Measurements from ENCODE around the gene DVL1. TPM values are rescaled to one million over a fixed set of nuclear protein-coding genes. Genes with fewer than 3 reads are reported as not detected.

The DVL1 gene
- total and polyA plus RNA-seq, 10 of the 15 experiments (the other 5 are each of a cell fraction or from before 2014, with no cell fraction given): 0.10 to 31.1 (median 4.6) TPM

DNA sequence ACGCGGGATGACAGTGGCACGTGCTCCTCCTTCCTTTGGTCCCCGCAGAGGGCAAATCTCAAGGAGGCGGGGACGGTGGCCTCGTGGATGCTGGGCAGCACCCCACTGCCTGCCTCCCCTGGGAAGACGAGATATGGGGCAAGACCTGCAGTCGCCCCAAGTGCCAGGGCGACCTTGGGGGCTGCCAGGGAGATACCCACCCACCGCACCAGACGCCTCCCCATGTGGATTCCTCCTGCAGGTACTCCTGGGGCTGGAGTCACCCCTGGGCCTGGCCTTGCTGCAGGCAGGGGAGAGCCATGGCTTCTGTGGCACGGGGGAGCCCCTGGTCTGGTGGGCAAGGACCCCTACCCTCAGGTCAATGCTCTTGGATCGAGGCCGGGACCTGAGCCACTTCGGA, 31.6 kb upstream of the DVL1 start:
- intact Hi-C loops (cut with micrococcal nuclease; ENCODE audit: unreplicated experiment) (no loop called here), in situ Hi-C loops (cut with MboI) (no loop called here)
- peaks cover 3% of the 10 kb centered on the region; the same call in 1 of the 2 replicates for H3K4me1 ChIP-seq (ENCODE audit: control insufficient read depth, insufficient read depth, low read length)
- SMC1A ChIA-PET (ENCODE audit: uncharacterized antibody, unreplicated experiment): no interaction called here
- H3K79me2 ChIP-seq (ENCODE audit: control insufficient read depth, insufficient read depth, low read length): peaks cover 5% of the 10 kb centered on the region
- no peak overlapping the region for H3K4me2 ChIP-seq (ENCODE audit: control insufficient read depth, insufficient read depth)
- peaks cover 3 to 11% of the 10 kb centered on the region in 2 experiments; a peak in 3 of 4 replicates for H3K36me3 ChIP-seq (ENCODE audit: control insufficient read depth in 2 of 2, insufficient read depth in 2 of 2, low read length in 1 of 2)
- CTCF ChIA-PET: no interaction called here
- no peaks in the 10 kb centered on the region for H4K20me1 ChIP-seq (ENCODE audit: control insufficient read depth, insufficient read depth)
- no peaks in the 10 kb centered on the region for H3K9me3 ChIP-seq (replicated peaks; ENCODE audit: control insufficient read depth, insufficient read depth, low read length)
- 97% methylated on average over 16 of the region's 16 CpGs for WGBS (ENCODE audit: insufficient coverage, insufficient replicate concordance, low lambda C conversion rate, missing lambda C conversion rate)
- no TSS peak for BruUV-seq (replicated peaks)
- FAIRE-seq (no peak), ATAC-seq (no peak), DNase-seq (ENCODE audit: low read depth, low spot score) (no peak)
- H3K9ac ChIP-seq (ENCODE audit: control insufficient read depth, insufficient read depth, low read length): no peak overlapping the region
- TF ChIP-seq, protein P1, sequence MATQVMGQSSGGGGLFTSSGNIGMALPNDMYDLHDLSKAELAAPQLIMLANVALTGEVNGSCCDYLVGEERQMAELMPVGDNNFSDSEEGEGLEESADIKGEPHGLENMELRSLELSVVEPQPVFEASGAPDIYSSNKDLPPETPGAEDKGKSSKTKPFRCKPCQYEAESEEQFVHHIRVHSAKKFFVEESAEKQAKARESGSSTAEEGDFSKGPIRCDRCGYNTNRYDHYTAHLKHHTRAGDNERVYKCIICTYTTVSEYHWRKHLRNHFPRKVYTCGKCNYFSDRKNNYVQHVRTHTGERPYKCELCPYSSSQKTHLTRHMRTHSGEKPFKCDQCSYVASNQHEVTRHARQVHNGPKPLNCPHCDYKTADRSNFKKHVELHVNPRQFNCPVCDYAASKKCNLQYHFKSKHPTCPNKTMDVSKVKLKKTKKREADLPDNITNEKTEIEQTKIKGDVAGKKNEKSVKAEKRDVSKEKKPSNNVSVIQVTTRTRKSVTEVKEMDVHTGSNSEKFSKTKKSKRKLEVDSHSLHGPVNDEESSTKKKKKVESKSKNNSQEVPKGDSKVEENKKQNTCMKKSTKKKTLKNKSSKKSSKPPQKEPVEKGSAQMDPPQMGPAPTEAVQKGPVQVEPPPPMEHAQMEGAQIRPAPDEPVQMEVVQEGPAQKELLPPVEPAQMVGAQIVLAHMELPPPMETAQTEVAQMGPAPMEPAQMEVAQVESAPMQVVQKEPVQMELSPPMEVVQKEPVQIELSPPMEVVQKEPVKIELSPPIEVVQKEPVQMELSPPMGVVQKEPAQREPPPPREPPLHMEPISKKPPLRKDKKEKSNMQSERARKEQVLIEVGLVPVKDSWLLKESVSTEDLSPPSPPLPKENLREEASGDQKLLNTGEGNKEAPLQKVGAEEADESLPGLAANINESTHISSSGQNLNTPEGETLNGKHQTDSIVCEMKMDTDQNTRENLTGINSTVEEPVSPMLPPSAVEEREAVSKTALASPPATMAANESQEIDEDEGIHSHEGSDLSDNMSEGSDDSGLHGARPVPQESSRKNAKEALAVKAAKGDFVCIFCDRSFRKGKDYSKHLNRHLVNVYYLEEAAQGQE (IDR thresholded peaks at IDR 0.05; ENCODE audit: low read depth, low read length): no peak
- TF ChIP-seq FOXK2 (IDR thresholded peaks at IDR 0.05): no peak
- TF ChIP-seq BACH1 (IDR thresholded peaks at IDR 0.05; ENCODE audit: borderline replicate concordance): no peak
- TF ChIP-seq CREB1 (IDR thresholded peaks at IDR 0.05; ENCODE audit: low read depth): no peak
- no peak for TF ChIP-seq BHLHE40 (IDR thresholded peaks at IDR 0.05; ENCODE audit: borderline replicate concordance in 1 of 2, low read depth in 2 of 2, low read length in 1 of 2)
- TF ChIP-seq EED (IDR thresholded peaks at IDR 0.05; ENCODE audit: low read depth): no peak
- TF ChIP-seq NR2C1 (IDR thresholded peaks at IDR 0.05): no peak
- TF ChIP-seq, protein P2, sequence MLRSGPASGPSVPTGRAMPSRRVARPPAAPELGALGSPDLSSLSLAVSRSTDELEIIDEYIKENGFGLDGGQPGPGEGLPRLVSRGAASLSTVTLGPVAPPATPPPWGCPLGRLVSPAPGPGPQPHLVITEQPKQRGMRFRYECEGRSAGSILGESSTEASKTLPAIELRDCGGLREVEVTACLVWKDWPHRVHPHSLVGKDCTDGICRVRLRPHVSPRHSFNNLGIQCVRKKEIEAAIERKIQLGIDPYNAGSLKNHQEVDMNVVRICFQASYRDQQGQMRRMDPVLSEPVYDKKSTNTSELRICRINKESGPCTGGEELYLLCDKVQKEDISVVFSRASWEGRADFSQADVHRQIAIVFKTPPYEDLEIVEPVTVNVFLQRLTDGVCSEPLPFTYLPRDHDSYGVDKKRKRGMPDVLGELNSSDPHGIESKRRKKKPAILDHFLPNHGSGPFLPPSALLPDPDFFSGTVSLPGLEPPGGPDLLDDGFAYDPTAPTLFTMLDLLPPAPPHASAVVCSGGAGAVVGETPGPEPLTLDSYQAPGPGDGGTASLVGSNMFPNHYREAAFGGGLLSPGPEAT (IDR thresholded peaks at IDR 0.05; ENCODE audit: low read depth): no peak
- no peak for TF ChIP-seq STAT1 (conservative IDR thresholded peaks at IDR 0.05)
- RAD21 ChIA-PET (ENCODE audit: unreplicated experiment): no interaction called here
- no peak overlapping the region for H3K4me3 ChIP-seq
- POLR2A ChIA-PET: interaction anchor here (1.0 kb wide), 1 partner anchor 19 kb away, joined by 3 read pairs; no protein-coding TSS in a partner anchor
- no peak overlapping the region for H3K27ac ChIP-seq (ENCODE audit: control insufficient read depth, insufficient read depth)
- H2AFZ ChIP-seq (ENCODE audit: control insufficient read depth, low read depth, low read length): no peak overlapping the region
- no peaks in the 10 kb centered on the region for H3K27me3 ChIP-seq (replicated peaks in 1 of 2; ENCODE audit: control insufficient read depth in 2 of 2, insufficient read depth in 2 of 2, low read length in 1 of 2)
